Kidney (tissue), 14 donors: ENCODE measurements around the gene XPR1. TPM values are rescaled to one million over a fixed set of nuclear protein-coding genes. Genes with fewer than 3 reads are reported as not detected.

ENCODE experiments used
- DNase-seq, 5 donors: peaks; one replicate each; pipeline ENCODE4 v3.0.0-alpha.2; 2013 to 2020
- FAIRE-seq: peaks from 2 replicates; lab custom pipeline; 2012; peaks lifted over from hg19 to GRCh38; lab: Jason Lieb, UNC
- H3K27ac ChIP-seq, 2 donors: one replicate each; pipeline ENCODE4 v1.7.0; 2013; ENCODE audit warnings: low read depth in 2 of 2, low read length in 2 of 2, inconsistent platforms in 1 of 2
- H3K27me3 ChIP-seq: one replicate; pipeline ENCODE4 v1.7.1; 2013; ENCODE audit warnings: low read length, inconsistent platforms; ENCODE audit not compliant: control insufficient read depth, insufficient read depth
- H3K36me3 ChIP-seq, 3 donors: one replicate each; pipeline versions ENCODE4 v1.7.0 to v1.7.1; 2013; ENCODE audit warnings: low read length in 3 of 3, control low read depth in 1 of 3, inconsistent platforms in 1 of 3; ENCODE audit not compliant: insufficient read depth in 3 of 3, control insufficient read depth in 2 of 3
- H3K4me1 ChIP-seq, 3 donors: one replicate each; pipeline versions ENCODE4 v1.7.0 to v1.7.1; 2013; ENCODE audit warnings: low read length in 3 of 3, inconsistent platforms in 1 of 3, low read depth in 1 of 3; ENCODE audit not compliant: control insufficient read depth in 2 of 3, insufficient read depth in 2 of 3
- H3K4me3 ChIP-seq, 3 donors: one replicate each; pipeline versions ENCODE4 v1.7.0 to v1.8.1; 2013; ENCODE audit warnings: low read length in 3 of 3, control low read depth in 1 of 3, inconsistent platforms in 1 of 3
- H3K9ac ChIP-seq, 3 donors: one replicate each; pipeline versions ENCODE4 v1.7.0 to v1.7.1; 2013; ENCODE audit warnings: low read length in 3 of 3, control low read depth in 1 of 3, inconsistent platforms in 1 of 3
- H3K9me3 ChIP-seq, 3 donors: one replicate each; pipeline versions ENCODE4 v1.7.0 to v1.7.1; 2013; ENCODE audit warnings: low read length in 3 of 3, control low read depth in 1 of 3, inconsistent platforms in 1 of 3; ENCODE audit not compliant: control insufficient read depth in 2 of 3, insufficient read depth in 1 of 3
- CTCF ChIP-seq: IDR thresholded peaks from 3 replicates; pipeline ENCODE4 v1.5.1; 2012; ENCODE audit warnings: mild to moderate bottlenecking, moderate library complexity, borderline replicate concordance; ENCODE audit not compliant: insufficient read depth; ENCODE audit errors: extremely low read depth
- intact Hi-C: fragments of 100-400 bp; cut with DNase I; formaldehyde crosslinking; loops from one replicate; pipeline ENCODE4 v1.11.1; 2022
- polyA plus RNA-seq: library from polyadenylated mRNA; stranded (reverse); fragments of 350-450 nt; fragmentation: Illumina TruSeq; extraction: RNeasy Lipid Tissue Mini Kit (QIAGEN cat#74804); gene quantifications from one replicate; pipeline ENCODE4 v1.2.3, GENCODE V29; 2014; ENCODE audit warnings: low read depth, low replicate concordance; ENCODE audit not compliant: insufficient read depth
- total RNA-seq: library from RNA; stranded (reverse); fragmentation: NEBNext Ultra II Directional; extraction: Animal tissue kit (Norgen Biotek cat#: 25700); gene quantifications from one replicate; pipeline ENCODE4 v1.2.1, GENCODE V29; 2021
- donor health status: control.
- donor health status: control.
- donor health status: control.
- donor health status: control.
- donor health status: control.
- donor health status: DM: yes; HTN: yes; CAD: no.
- donor health status: Normal renal cell carcinoma (clear cell type).

Gene XPR1
- total and polyA plus RNA-seq, 2 donors from 2014 or later: 10.9 to 33.5 TPM

GRCh38 chr1:180631194-180631765 is 542 bp upstream of the XPR1 start:
- Histone ChIP-seq H3K9ac (peak overlapping the region in 1 of 3 donors; percentile 4), H3K4me1 (peaks cover 0 to 5% (median 5%) of the 10 kb centered on the region in 3 donors), H3K36me3 (no peaks in the 10 kb centered on the region), H3K27ac (peak overlapping the region; percentile 36 to 79), H3K27me3 (no peaks in the 10 kb centered on the region), H3K9me3 (no peaks in the 10 kb centered on the region), H3K4me3 (peak overlapping the region in 1 of 3 donors; percentile 13)
- DNase-seq (peak in 1 of 5 donors; percentile 58), FAIRE-seq (no peak)
- intact Hi-C loops: no loop called here
- no peak for TF ChIP-seq CTCF

- H3K9me3 ChIP-seq: no peaks in the 10 kb centered on the region
- peak overlapping the region; percentile 81 to 86 (median 82) for H3K4me3 ChIP-seq
- intact Hi-C loops: no loop called here
- no peak for TF ChIP-seq CTCF
- peak overlapping the region; percentile 74 to 96 (median 79) for H3K9ac ChIP-seq
- H3K36me3 ChIP-seq: no peaks in the 10 kb centered on the region
- FAIRE-seq (no peak), DNase-seq (peak in 4 of 5 donors; percentile 81 to 90 (median 84))
- no peaks in the 10 kb centered on the region for H3K27me3 ChIP-seq
- peaks cover 0 to 8% (median 5%) of the 10 kb centered on the region in 3 donors for H3K4me1 ChIP-seq
- H3K27ac ChIP-seq: peak overlapping the region; percentile 78 to 94
Observed at GRCh38 chr1:180632326-180633056, 669 bp downstream of the XPR1 start.

GRCh38 chr1:180633057-180634056 is 1.5 kb downstream of the XPR1 start:
- intact Hi-C loops: no loop called here
- Histone ChIP-seq H3K4me1 (peaks cover 0 to 8% (median 5%) of the 10 kb centered on the region in 3 donors), H3K27me3 (no peaks in the 10 kb centered on the region), H3K36me3 (no peaks in the 10 kb centered on the region), H3K4me3 (peak overlapping the region in 2 of 3 donors; percentile 81 to 86), H3K9me3 (no peaks in the 10 kb centered on the region), H3K27ac (no peak overlapping the region), H3K9ac (peak overlapping the region in 1 of 3 donors; percentile 74)
- no peak for TF ChIP-seq CTCF
- FAIRE-seq (no peak), DNase-seq (no peak)
